Parathyroid adenoma (tissue), 2 donors: ENCODE data around the gene VPS13C.

Experiments used
- H2AFZ ChIP-seq: fragments of 300-600 bp; sonication (generic); one replicate; pipeline ENCODE4 v1.7.0; 2017; ENCODE audit warnings: antibody characterized with exemption, mild to moderate bottlenecking
- H3K27ac ChIP-seq: fragments of 300-600 bp; sonication (generic); one replicate; pipeline ENCODE4 v1.7.0; 2017
- H3K27me3 ChIP-seq: fragments of 300-600 bp; sonication (generic); one replicate; pipeline ENCODE4 v1.7.0; 2017; ENCODE audit warnings: low read length; ENCODE audit not compliant: control insufficient read depth, insufficient read depth
- H3K36me3 ChIP-seq: fragments of 300-600 bp; sonication (generic); one replicate; pipeline ENCODE4 v1.7.0; 2017; ENCODE audit warnings: low read length; ENCODE audit not compliant: control insufficient read depth, insufficient read depth
- H3K4me1 ChIP-seq: fragments of 300-600 bp; sonication (generic); one replicate; pipeline ENCODE4 v1.7.0; 2017; ENCODE audit warnings: control low read depth
- H3K4me2 ChIP-seq: fragments of 300-600 bp; sonication (generic); one replicate; pipeline ENCODE4 v1.7.0; 2017; ENCODE audit warnings: low read length
- H3K4me3 ChIP-seq: fragments of 300-600 bp; sonication (generic); one replicate; pipeline ENCODE4 v1.7.0; 2017; ENCODE audit warnings: low read depth, low read length
- H3K79me2 ChIP-seq: fragments of 300-600 bp; sonication (generic); one replicate; pipeline ENCODE4 v1.7.0; 2017; ENCODE audit warnings: control low read depth
- H3K9ac ChIP-seq: fragments of 300-600 bp; sonication (generic); one replicate; pipeline ENCODE4 v1.7.0; 2017; ENCODE audit warnings: mild to moderate bottlenecking
- H3K9me3 ChIP-seq: fragments of 300-600 bp; sonication (generic); one replicate; pipeline ENCODE4 v1.7.0; 2017; ENCODE audit warnings: low read length; ENCODE audit not compliant: control insufficient read depth
- CTCF ChIP-seq: fragments of 300-600 bp; sonication (generic); IDR thresholded peaks from one replicate; pipeline ENCODE4 v1.7.0; 2017; ENCODE audit warnings: antibody characterized with exemption, mild to moderate bottlenecking
- donor health status: primary hyperparathyroidism.

Gene VPS13C

DNA sequence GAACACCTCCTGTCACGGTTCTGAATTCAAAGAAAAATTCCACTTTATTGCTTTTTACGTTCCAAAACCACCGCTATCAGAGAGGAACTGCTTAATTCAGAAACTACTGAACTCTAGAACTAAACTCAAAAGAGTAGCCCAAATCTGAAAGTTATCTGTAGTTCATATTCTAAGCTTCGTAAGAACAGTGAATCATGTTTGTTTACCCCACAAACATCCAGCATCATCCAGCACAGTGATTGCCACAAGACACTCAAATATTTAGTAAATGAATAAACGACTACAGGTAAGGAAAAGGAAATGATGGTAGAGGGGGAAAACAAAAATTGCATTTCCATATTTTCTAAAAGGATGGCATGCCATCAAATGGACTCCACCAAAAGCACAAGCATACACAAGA lies 32.3 kb downstream of the VPS13C start:
- no peaks in the 10 kb centered on the region for H3K27me3 ChIP-seq
- H2AFZ ChIP-seq: no peak overlapping the region
- H3K27ac ChIP-seq: no peak overlapping the region
- no peaks in the 10 kb centered on the region for H3K4me1 ChIP-seq
- H3K9ac ChIP-seq: no peak overlapping the region
- H3K36me3 ChIP-seq: no peaks in the 10 kb centered on the region
- H3K4me2 ChIP-seq: no peak overlapping the region
- no peaks in the 10 kb centered on the region for H3K79me2 ChIP-seq
- TF ChIP-seq CTCF: no peak
- H3K9me3 ChIP-seq: no peaks in the 10 kb centered on the region
- no peak overlapping the region for H3K4me3 ChIP-seq

DNA sequence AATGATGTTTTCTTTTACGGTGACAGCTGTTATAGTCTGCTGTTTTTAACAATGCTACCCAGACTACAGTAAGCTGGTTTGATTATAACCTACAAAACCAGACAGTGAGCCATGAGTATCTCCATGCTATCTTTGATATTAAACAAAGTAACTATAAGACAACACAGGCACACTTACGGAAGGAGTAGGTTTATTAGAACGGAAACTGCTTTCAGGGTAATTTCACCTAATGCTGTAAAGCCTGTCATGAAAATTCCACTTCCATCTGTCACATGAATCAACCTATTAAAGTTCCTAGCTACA lies 33.0 kb downstream of the VPS13C start:
- Histone ChIP-seq H3K27ac (no peak overlapping the region), H3K36me3 (no peaks in the 10 kb centered on the region), H3K4me3 (no peak overlapping the region), H3K9ac (no peak overlapping the region), H3K27me3 (no peaks in the 10 kb centered on the region), H2AFZ (no peak overlapping the region), H3K4me2 (no peak overlapping the region), H3K4me1 (no peaks in the 10 kb centered on the region), H3K9me3 (no peaks in the 10 kb centered on the region), H3K79me2 (no peaks in the 10 kb centered on the region)
- no peak for TF ChIP-seq CTCF

GRCh38 chr15:62026487-62027262 lies 33.6 kb downstream of the VPS13C start:
- no peaks in the 10 kb centered on the region for H3K36me3 ChIP-seq
- no peaks in the 10 kb centered on the region for H3K4me1 ChIP-seq
- no peaks in the 10 kb centered on the region for H3K27me3 ChIP-seq
- H3K27ac ChIP-seq: no peak overlapping the region
- no peaks in the 10 kb centered on the region for H3K9me3 ChIP-seq
- H3K79me2 ChIP-seq: no peaks in the 10 kb centered on the region
- H3K4me2 ChIP-seq: no peak overlapping the region
- no peak overlapping the region for H3K4me3 ChIP-seq
- TF ChIP-seq CTCF: no peak
- H2AFZ ChIP-seq: no peak overlapping the region
- H3K9ac ChIP-seq: no peak overlapping the region

DNA sequence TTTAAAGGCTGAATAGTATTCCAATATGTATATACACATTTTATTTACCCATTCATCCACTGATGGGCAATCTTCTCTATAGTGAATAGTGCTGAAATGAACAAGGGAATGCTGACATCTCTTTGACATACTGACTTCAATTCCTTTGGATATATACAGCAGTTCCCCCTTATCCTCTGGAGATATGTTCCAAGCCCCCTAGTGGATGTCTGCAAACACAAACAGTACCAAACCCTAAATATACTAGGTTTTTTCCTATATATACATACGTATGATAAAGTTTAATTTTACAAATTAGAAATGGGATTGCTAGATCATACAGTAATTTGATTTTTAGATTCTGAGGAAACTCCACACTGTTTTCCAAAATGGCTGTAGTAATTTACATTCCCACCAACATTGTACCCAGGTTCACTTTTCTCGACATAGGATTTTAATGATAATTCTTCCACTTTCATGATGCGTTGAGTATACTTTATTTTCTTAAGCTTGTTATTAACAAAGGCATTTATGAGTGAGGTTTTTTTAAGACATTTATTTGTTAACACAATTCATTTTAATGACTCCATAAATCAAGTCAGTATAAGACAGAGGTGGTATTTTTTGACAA lies 38.2 kb downstream of the VPS13C start:
- no peaks in the 10 kb centered on the region for H3K9me3 ChIP-seq
- no peak overlapping the region for H3K4me3 ChIP-seq
- no peak overlapping the region for H3K4me2 ChIP-seq
- H3K36me3 ChIP-seq: no peaks in the 10 kb centered on the region
- no peaks in the 10 kb centered on the region for H3K79me2 ChIP-seq
- H3K27me3 ChIP-seq: no peaks in the 10 kb centered on the region
- no peak overlapping the region for H3K9ac ChIP-seq
- H2AFZ ChIP-seq: no peak overlapping the region
- no peaks in the 10 kb centered on the region for H3K4me1 ChIP-seq
- H3K27ac ChIP-seq: no peak overlapping the region
- TF ChIP-seq CTCF: no peak
